CD4-positive, alpha-beta T cell treated with Interleukin-17A for 1 hour (primary cell): ENCODE measurements around the gene SHC2.

Experiments used
- DNase-seq: peaks from one replicate; pipeline ENCODE4 v3.0.0-alpha.2; 2020

The SHC2 gene

DNA sequence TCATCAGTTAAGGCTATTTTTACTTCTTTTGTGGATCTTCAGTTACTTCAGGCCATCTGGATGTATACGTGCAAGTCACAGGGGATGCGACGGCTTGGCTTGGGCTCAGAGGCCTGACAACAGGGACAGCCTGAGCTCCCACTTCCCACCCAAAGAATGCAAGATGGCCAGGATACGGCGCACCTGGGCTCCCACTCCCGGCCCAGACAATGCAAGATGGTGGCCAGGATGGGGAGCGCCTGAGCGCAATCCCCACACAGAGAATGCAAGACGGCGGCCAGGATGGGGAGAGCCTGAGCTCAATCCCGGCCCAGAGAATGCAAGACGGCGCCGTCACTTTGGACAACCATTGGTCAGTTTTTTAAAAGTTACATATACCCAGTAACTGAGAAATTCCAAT lies 91.0 kb downstream of the SHC2 start:
- DNase-seq: no peak

DNA sequence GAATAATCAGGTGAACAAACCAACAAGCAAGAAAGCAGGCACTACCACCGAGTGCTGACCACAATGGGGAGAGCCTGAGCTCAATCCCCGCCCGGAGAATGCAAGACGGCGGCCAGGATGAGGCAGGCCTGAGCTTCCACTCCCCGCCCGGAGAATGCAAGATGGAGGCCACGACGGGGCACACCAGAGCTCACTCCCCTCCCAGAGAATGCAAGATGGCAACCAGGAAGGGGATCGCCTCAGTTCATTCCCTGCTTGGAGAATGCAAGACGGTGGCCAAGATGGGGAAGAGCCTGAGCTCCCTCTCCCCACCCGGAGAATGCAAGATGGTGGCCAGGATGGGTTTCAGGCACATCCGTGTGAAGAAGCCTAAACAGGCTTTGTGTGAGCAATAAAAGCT lies 91.6 kb downstream of the SHC2 start:
- DNase-seq: no peak

DNA sequence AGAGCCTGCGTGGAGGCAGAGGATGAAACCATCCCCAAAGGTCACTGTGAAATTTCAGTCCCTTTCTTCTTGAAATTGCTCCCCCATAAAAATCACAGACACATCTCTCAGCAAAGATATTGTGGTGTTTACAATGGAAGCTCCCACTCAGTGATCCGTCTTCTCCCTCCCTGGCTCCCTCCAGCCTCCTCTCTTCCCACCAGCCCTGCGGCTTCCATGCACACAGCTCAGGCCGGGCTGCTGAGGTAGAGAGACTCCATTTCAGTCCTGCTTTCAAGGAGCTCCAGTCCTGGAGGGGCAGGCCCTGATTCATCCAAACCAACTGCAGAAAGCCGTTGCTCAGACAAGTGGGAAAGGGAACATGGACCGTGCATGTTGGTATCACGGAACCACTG lies 92.2 kb downstream of the SHC2 start:
- DNase-seq: no peak

DNA sequence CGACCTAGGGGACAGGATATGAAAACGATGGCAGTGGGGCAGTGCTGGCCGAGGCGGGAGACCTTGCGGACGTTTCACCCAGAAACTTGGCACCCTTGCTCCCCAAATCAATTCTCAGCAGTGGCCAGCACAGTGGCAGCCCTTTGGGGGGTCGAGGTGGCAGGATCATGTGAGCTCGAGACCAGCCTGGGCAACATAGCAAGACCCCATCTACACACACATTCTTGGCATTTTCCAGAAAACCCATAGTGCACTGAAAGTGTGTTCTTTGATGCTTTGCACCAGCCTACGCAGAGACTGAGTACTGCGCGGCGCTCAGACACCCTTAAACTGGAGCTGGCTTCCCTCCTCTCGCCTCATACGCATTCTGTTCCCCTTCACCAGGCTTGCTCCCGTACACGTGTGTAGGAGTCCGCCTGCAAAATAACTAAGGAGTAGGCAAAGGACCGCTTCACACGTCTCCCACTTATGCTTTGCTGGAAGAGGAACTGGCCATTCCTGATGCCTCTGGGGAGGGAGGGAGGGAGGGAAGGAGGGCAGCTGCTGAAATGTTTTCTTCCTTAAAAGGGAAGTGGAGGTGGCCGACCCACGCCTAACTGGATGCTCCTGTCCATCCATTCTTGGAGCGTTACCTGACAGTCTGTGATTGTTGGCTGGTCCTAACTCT lies 92.7 kb downstream of the SHC2 start:
- no peak for DNase-seq

DNA sequence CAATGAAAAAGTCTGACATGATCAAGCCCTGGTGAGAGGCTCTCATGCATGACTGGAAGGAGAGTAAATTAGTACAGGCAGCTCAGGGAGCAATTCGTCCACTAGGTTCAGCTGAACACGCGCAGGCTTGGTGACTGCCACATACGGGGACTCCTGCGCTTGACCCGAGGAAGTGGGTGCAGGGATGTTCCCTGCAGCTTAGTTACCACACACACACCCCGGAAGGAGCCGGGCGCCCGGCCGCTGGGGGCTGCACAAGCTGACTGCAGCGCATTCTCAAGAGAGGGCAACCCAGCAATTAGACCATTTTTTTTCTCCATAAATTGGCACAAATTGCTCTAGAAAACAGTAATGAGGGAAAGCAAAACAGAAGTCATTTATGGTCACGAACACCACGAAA lies 93.3 kb downstream of the SHC2 start:
- no peak for DNase-seq

DNA sequence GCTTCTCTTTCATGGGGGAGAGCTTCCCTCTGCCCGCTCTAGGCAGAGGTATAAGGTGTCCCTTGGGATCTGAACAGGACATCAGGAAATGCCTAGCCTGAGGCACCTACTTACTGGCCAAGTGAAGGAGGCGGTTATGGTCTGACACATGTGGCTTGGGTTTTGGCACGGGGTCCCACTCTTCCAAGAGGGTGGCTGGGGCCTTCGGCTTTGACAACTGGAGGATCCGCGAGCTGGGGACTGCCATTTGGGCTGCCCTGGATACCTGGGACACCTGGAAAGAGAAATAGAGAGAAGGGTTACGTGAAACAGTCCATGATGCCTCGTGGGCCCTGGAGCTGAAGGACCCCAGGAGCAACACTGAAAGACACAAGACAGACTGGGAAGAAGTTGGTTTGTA lies 93.9 kb downstream of the SHC2 start:
- no peak for DNase-seq
